Middle frontal gyrus (tissue), 1 donor: Measurements from ENCODE around the gene BSPRY.
A peak's percentile ranks its signal among the peaks of the same experiment; 100 is the strongest.
"Not testable (repeated sequence)": the region's sequence is repeated elsewhere in the genome, so short reads cannot be mapped to it uniquely, and the experiment has no call there.

Experiments used
- DNase-seq: peaks from one replicate; pipeline ENCODE4 v3.0.0-alpha.2; 2015; ENCODE audit warnings: low spot score; ENCODE audit errors: extremely low spot score

BSPRY gene

GRCh38 chr9:113393281-113393680 lies 43.9 kb downstream of the BSPRY start:
- DNase-seq, result no peak

- no peak for DNase-seq
Measured at GRCh38 chr9:113395000-113395861, 45.9 kb downstream of the BSPRY start.

- no peak for DNase-seq
Measured at GRCh38 chr9:113397203-113397631, 47.9 kb downstream of the BSPRY start.

- DNase-seq, result no peak
Measured at GRCh38 chr9:113398796-113399195, 49.5 kb downstream of the BSPRY start.

GRCh38 chr9:113399646-113400200 lies 50.4 kb downstream of the BSPRY start:
- DNase-seq, result no peak

GRCh38 chr9:113401027-113401792 lies 51.9 kb downstream of the BSPRY start, which contains the start of gene ALAD:
ALAD (minus strand) TSS chr9:113401284; CDS start chr9:113393559, 7,725 bp downstream.
- DNase-seq, result peak; percentile 99

GRCh38 chr9:113403646-113404045 lies 54.3 kb downstream of the BSPRY start:
- DNase-seq, result no peak

- not testable (repeated sequence) for DNase-seq
Measured at GRCh38 chr9:113406353-113406752, 57.0 kb downstream of the BSPRY start.

- not testable (repeated sequence) for DNase-seq
Measured at GRCh38 chr9:113406873-113407511, 57.7 kb downstream of the BSPRY start.

- no peak for DNase-seq
Measured at GRCh38 chr9:113409481-113409880, 60.1 kb downstream of the BSPRY start.

GRCh38 chr9:113409883-113410206 lies 60.5 kb downstream of the BSPRY start:
- DNase-seq, result no peak

- peak; percentile 88 for DNase-seq
Measured at GRCh38 chr9:113410207-113410864, 61.0 kb downstream of the BSPRY start, which contains the start of the genes C9orf43 and POLE3. C9orf43 (plus strand) TSS chr9:113410747; CDS start chr9:113413494, 2,747 bp downstream. POLE3 (minus strand) TSS chr9:113410675; CDS start chr9:113410293, 382 bp downstream.

- no peak for DNase-seq
Measured at GRCh38 chr9:113416149-113416721, 66.9 kb downstream of the BSPRY start.

GRCh38 chr9:113417370-113417769 lies 68.0 kb downstream of the BSPRY start:
- no peak for DNase-seq
